ENCODE data around the gene RYR2. TPM values are rescaled to one million over a fixed set of nuclear protein-coding genes. Genes with fewer than 3 reads are reported as not detected.

Gene RYR2
- polyA plus RNA-seq, 3 donors from 2014 or later: 0.12 to 0.18 TPM; not detected in 1

- DNase-seq: no peak
- Mint-ChIP-seq H3K9me3 (peaks cover 0 to 1% (median 0%) of the 10 kb centered on the region in 6 donors), H3K27ac (no peak overlapping the region), H3K4me3 (no peak overlapping the region), H3K36me3 (no peaks in the 10 kb centered on the region), H3K4me1 (no peaks in the 10 kb centered on the region), H3K27me3 (ENCODE audit: low read depth in 3 of 3) (peaks cover 0 to 3% (median 0%) of the 10 kb centered on the region in 3 donors)
Observed at GRCh38 chr1:237012788-237013383, 29.1 kb upstream of the RYR2 start.

- H3K9me3 Mint-ChIP-seq: peaks cover 0 to 1% (median 0%) of the 10 kb centered on the region in 6 donors
- no peaks in the 10 kb centered on the region for H3K4me1 Mint-ChIP-seq
- no peaks in the 10 kb centered on the region for H3K36me3 Mint-ChIP-seq
- no peak for DNase-seq
- peaks cover 0 to 3% (median 0%) of the 10 kb centered on the region in 3 donors for H3K27me3 Mint-ChIP-seq (ENCODE audit: low read depth in 3 of 3)
- H3K27ac Mint-ChIP-seq: no peak overlapping the region
- no peak overlapping the region for H3K4me3 Mint-ChIP-seq
Observed at GRCh38 chr1:237013608-237014007, 28.4 kb upstream of the RYR2 start.

GRCh38 chr1:237016626-237017025 is 25.4 kb upstream of the RYR2 start:
- Mint-ChIP-seq H3K9me3 (no peaks in the 10 kb centered on the region), H3K27ac (no peak overlapping the region), H3K4me3 (no peak overlapping the region)

GRCh38 chr1:237018896-237019295 is 23.1 kb upstream of the RYR2 start:
- Mint-ChIP-seq H3K27me3 (ENCODE audit: low read depth in 3 of 3) (peaks cover 0 to 3% (median 0%) of the 10 kb centered on the region in 3 donors), H3K4me1 (no peaks in the 10 kb centered on the region), H3K4me3 (no peak overlapping the region)

More at GRCh38 chr1:237016626-237017025, 25.4 kb upstream of the RYR2 start:
- DNase-seq: no peak
- no peaks in the 10 kb centered on the region for H3K4me1 Mint-ChIP-seq
- no peaks in the 10 kb centered on the region for H3K36me3 Mint-ChIP-seq
- peaks cover 0 to 3% (median 0%) of the 10 kb centered on the region in 3 donors for H3K27me3 Mint-ChIP-seq (ENCODE audit: low read depth in 3 of 3)

GRCh38 chr1:237025358-237026074 is 16.5 kb upstream of the RYR2 start:
- peaks cover 0 to 5% (median 0%) of the 10 kb centered on the region in 3 donors for H3K36me3 Mint-ChIP-seq
- H3K27ac Mint-ChIP-seq: no peak overlapping the region
- peaks cover 5 to 19% (median 7%) of the 10 kb centered on the region in 6 donors for H3K9me3 Mint-ChIP-seq
- no peaks in the 10 kb centered on the region for H3K4me1 Mint-ChIP-seq
- peaks cover 0 to 7% (median 2%) of the 10 kb centered on the region in 3 donors for H3K27me3 Mint-ChIP-seq (ENCODE audit: low read depth in 3 of 3)
- no peak for DNase-seq
- H3K4me3 Mint-ChIP-seq: no peak overlapping the region

More at GRCh38 chr1:237018896-237019295, 23.1 kb upstream of the RYR2 start:
- Mint-ChIP-seq H3K9me3 (no peaks in the 10 kb centered on the region), H3K27ac (no peak overlapping the region), H3K36me3 (no peaks in the 10 kb centered on the region)
- no peak for DNase-seq

GRCh38 chr1:237029240-237029639 is 12.7 kb upstream of the RYR2 start:
- H3K4me3 Mint-ChIP-seq: no peak overlapping the region
- H3K9me3 Mint-ChIP-seq: peaks cover 5 to 19% (median 7%) of the 10 kb centered on the region in 6 donors
- peaks cover 1 to 9% (median 2%) of the 10 kb centered on the region in 3 donors for H3K27me3 Mint-ChIP-seq (ENCODE audit: low read depth in 3 of 3)
- no peak for DNase-seq
- H3K4me1 Mint-ChIP-seq: no peaks in the 10 kb centered on the region
- H3K27ac Mint-ChIP-seq: no peak overlapping the region
- peaks cover 0 to 5% (median 0%) of the 10 kb centered on the region in 3 donors for H3K36me3 Mint-ChIP-seq

GRCh38 chr1:237029850-237030535 is 12.0 kb upstream of the RYR2 start:
- Mint-ChIP-seq H3K4me1 (no peaks in the 10 kb centered on the region), H3K27ac (no peak overlapping the region), H3K36me3 (peaks cover 0 to 5% (median 0%) of the 10 kb centered on the region in 3 donors), H3K9me3 (peaks cover 5 to 19% (median 7%) of the 10 kb centered on the region in 6 donors), H3K27me3 (ENCODE audit: low read depth in 3 of 3) (peaks cover 1 to 13% (median 2%) of the 10 kb centered on the region in 3 donors), H3K4me3 (no peak overlapping the region)
- no peak for DNase-seq

GRCh38 chr1:237031480-237031879 is 10.5 kb upstream of the RYR2 start:
- no peaks in the 10 kb centered on the region for H3K4me1 Mint-ChIP-seq

GRCh38 chr1:237032029-237032428 is 10.0 kb upstream of the RYR2 start:
- Mint-ChIP-seq H3K4me3 (no peak overlapping the region), H3K9me3 (peaks cover 0 to 11% (median 0%) of the 10 kb centered on the region in 6 donors), H3K4me1 (no peaks in the 10 kb centered on the region), H3K36me3 (no peaks in the 10 kb centered on the region), H3K27me3 (ENCODE audit: low read depth in 3 of 3) (peaks cover 1 to 9% (median 2%) of the 10 kb centered on the region in 3 donors), H3K27ac (no peak overlapping the region)
- DNase-seq: no peak

More at GRCh38 chr1:237031480-237031879, 10.5 kb upstream of the RYR2 start:
- Mint-ChIP-seq H3K27ac (no peak overlapping the region), H3K36me3 (no peaks in the 10 kb centered on the region), H3K4me3 (no peak overlapping the region), H3K9me3 (peaks cover 0 to 11% (median 0%) of the 10 kb centered on the region in 6 donors), H3K27me3 (ENCODE audit: low read depth in 3 of 3) (peaks cover 1 to 9% (median 2%) of the 10 kb centered on the region in 3 donors)
- no peak for DNase-seq

GRCh38 chr1:237033061-237033460 is 8.9 kb upstream of the RYR2 start:
- Mint-ChIP-seq H3K4me1 (no peaks in the 10 kb centered on the region), H3K9me3 (peaks cover 0 to 5% (median 0%) of the 10 kb centered on the region in 6 donors), H3K4me3 (no peak overlapping the region), H3K27me3 (ENCODE audit: low read depth in 3 of 3) (peaks cover 0 to 8% (median 1%) of the 10 kb centered on the region in 3 donors), H3K36me3 (no peaks in the 10 kb centered on the region), H3K27ac (no peak overlapping the region)
- no peak for DNase-seq

- H3K27ac Mint-ChIP-seq: no peak overlapping the region
- no peak overlapping the region for H3K4me3 Mint-ChIP-seq
- H3K9me3 Mint-ChIP-seq: peaks cover 0 to 4% (median 0%) of the 10 kb centered on the region in 6 donors
- H3K4me1 Mint-ChIP-seq: no peaks in the 10 kb centered on the region
- peaks cover 1 to 8% (median 3%) of the 10 kb centered on the region in 3 donors for H3K27me3 Mint-ChIP-seq (ENCODE audit: low read depth in 3 of 3)
- no peaks in the 10 kb centered on the region for H3K36me3 Mint-ChIP-seq
- no peak for DNase-seq
Observed at GRCh38 chr1:237033804-237034203, 8.2 kb upstream of the RYR2 start.

- H3K9me3 Mint-ChIP-seq: no peaks in the 10 kb centered on the region
- H3K4me1 Mint-ChIP-seq: no peaks in the 10 kb centered on the region
- no peaks in the 10 kb centered on the region for H3K36me3 Mint-ChIP-seq
- H3K27ac Mint-ChIP-seq: no peak overlapping the region
- peaks cover 1 to 7% (median 3%) of the 10 kb centered on the region in 3 donors for H3K27me3 Mint-ChIP-seq (ENCODE audit: low read depth in 3 of 3)
- no peak overlapping the region for H3K4me3 Mint-ChIP-seq
- DNase-seq: no peak
Observed at GRCh38 chr1:237035759-237036158, 6.2 kb upstream of the RYR2 start.

- Mint-ChIP-seq H3K4me3 (no peak overlapping the region), H3K27me3 (ENCODE audit: low read depth in 3 of 3) (peaks cover 7 to 16% (median 8%) of the 10 kb centered on the region in 3 donors), H3K36me3 (peaks cover 0 to 3% (median 0%) of the 10 kb centered on the region in 3 donors), H3K27ac (no peak overlapping the region), H3K9me3 (peaks cover 0 to 4% (median under 1%) of the 10 kb centered on the region in 6 donors), H3K4me1 (peaks cover 2 to 6% of the 10 kb centered on the region in 2 donors)
- no peak for DNase-seq
Observed at GRCh38 chr1:237038211-237038610, 3.8 kb upstream of the RYR2 start.

GRCh38 chr1:237040823-237041222 is 1.2 kb upstream of the RYR2 start:
- no peak overlapping the region for H3K4me3 Mint-ChIP-seq
- H3K27ac Mint-ChIP-seq: no peak overlapping the region
- peaks cover 2 to 13% of the 10 kb centered on the region in 2 donors for H3K4me1 Mint-ChIP-seq
- H3K36me3 Mint-ChIP-seq: peaks cover 0 to 3% (median 0%) of the 10 kb centered on the region in 3 donors
- no peak for DNase-seq
- peaks cover 14 to 18% (median 17%) of the 10 kb centered on the region in 3 donors for H3K27me3 Mint-ChIP-seq (ENCODE audit: low read depth in 3 of 3)
- peaks cover 0 to 4% (median 2%) of the 10 kb centered on the region in 6 donors for H3K9me3 Mint-ChIP-seq

All from immature natural killer cell (primary cell).